Measurements from ENCODE around the gene WNT2B. TPM values are rescaled to one million over a fixed set of nuclear protein-coding genes. Genes with fewer than 3 reads are reported as not detected.
"Not testable (repeated sequence)": the region's sequence is repeated elsewhere in the genome, so short reads cannot be mapped to it uniquely, and the experiment has no call there.

Gene WNT2B
- total RNA-seq (2014; rRNA removed; shearing (Covaris generic); ENCODE audit: low replicate concordance): 11.0 and 12.0 TPM in 2 replicates

- Histone ChIP-seq H3K4me3 (peak within 1 kb of the TSS; percentile 59), H3K27me3 (no peaks in the 10 kb centered on the region), H3K9me3 (no peaks in the 10 kb centered on the region), H3K36me3 (no peaks in the 10 kb centered on the region; the same call in 1 of the 2 replicates)
- peak; percentile 56 for DNase-seq
Measured at GRCh38 chr1:112508278-112509004, at the start of gene WNT2B. Gene WNT2B (plus strand): TSS chr1:112508965. CDS start chr1:112509263, 298 bp downstream.

GRCh38 chr1:112460615-112461014 is 48.1 kb upstream of the WNT2B start:
- Histone ChIP-seq H3K4me3 (no peak overlapping the region), H3K9me3 (no peaks in the 10 kb centered on the region), H3K36me3 (peaks cover 34% of the 10 kb centered on the region), H3K27me3 (no peaks in the 10 kb centered on the region)
- DNase-seq: no peak

- H3K36me3 ChIP-seq: peaks cover 28% of the 10 kb centered on the region
- H3K27me3 ChIP-seq: no peaks in the 10 kb centered on the region
- DNase-seq: no peak
- no peaks in the 10 kb centered on the region for H3K9me3 ChIP-seq
- H3K4me3 ChIP-seq: no peak overlapping the region
Measured at GRCh38 chr1:112461200-112461871, 47.4 kb upstream of the WNT2B start.

GRCh38 chr1:112462953-112463279 is 45.8 kb upstream of the WNT2B start:
- Histone ChIP-seq H3K9me3 (no peaks in the 10 kb centered on the region), H3K36me3 (peaks cover 21% of the 10 kb centered on the region), H3K4me3 (no peak overlapping the region), H3K27me3 (no peaks in the 10 kb centered on the region)
- DNase-seq: no peak

GRCh38 chr1:112464501-112464900 is 44.3 kb upstream of the WNT2B start:
- H3K9me3 ChIP-seq: no peaks in the 10 kb centered on the region
- no peak for DNase-seq
- no peaks in the 10 kb centered on the region for H3K27me3 ChIP-seq
- H3K4me3 ChIP-seq: no peak overlapping the region
- H3K36me3 ChIP-seq: peaks cover 5% of the 10 kb centered on the region

- Histone ChIP-seq H3K9me3 (no peaks in the 10 kb centered on the region), H3K4me3 (no peak overlapping the region), H3K27me3 (no peaks in the 10 kb centered on the region), H3K36me3 (peaks cover 4% of the 10 kb centered on the region)
- DNase-seq: no peak
Measured at GRCh38 chr1:112465122-112465521, 43.6 kb upstream of the WNT2B start.

- Histone ChIP-seq H3K36me3 (no peaks in the 10 kb centered on the region; the same call in none of the 2 replicates), H3K4me3 (peak overlapping the region; percentile 14), H3K27me3 (no peaks in the 10 kb centered on the region), H3K9me3 (no peaks in the 10 kb centered on the region)
- peak; percentile 94 for DNase-seq
Measured at GRCh38 chr1:112466078-112466660, 42.6 kb upstream of the WNT2B start.

GRCh38 chr1:112470324-112470723 is 38.4 kb upstream of the WNT2B start:
- H3K36me3 ChIP-seq, H3K27me3 ChIP-seq, DNase-seq, H3K4me3 ChIP-seq, H3K9me3 ChIP-seq: not testable (repeated sequence)

GRCh38 chr1:112470966-112471365 is 37.8 kb upstream of the WNT2B start:
- H3K36me3 ChIP-seq: no peaks in the 10 kb centered on the region
- DNase-seq: no peak
- H3K9me3 ChIP-seq: peaks cover 6% of the 10 kb centered on the region; the same call in 1 of the 2 replicates
- H3K27me3 ChIP-seq: no peaks in the 10 kb centered on the region
- H3K4me3 ChIP-seq: no peak overlapping the region

- DNase-seq: no peak
- Histone ChIP-seq H3K9me3 (peaks cover 16% of the 10 kb centered on the region), H3K27me3 (no peaks in the 10 kb centered on the region), H3K4me3 (no peak overlapping the region), H3K36me3 (no peaks in the 10 kb centered on the region)
Measured at GRCh38 chr1:112472142-112472541, 36.6 kb upstream of the WNT2B start.

- no peaks in the 10 kb centered on the region for H3K36me3 ChIP-seq
- no peak overlapping the region for H3K4me3 ChIP-seq
- no peak for DNase-seq
- no peaks in the 10 kb centered on the region; the same call in 1 of the 2 replicates for H3K27me3 ChIP-seq
- peaks cover 49% of the 10 kb centered on the region for H3K9me3 ChIP-seq
Measured at GRCh38 chr1:112477550-112477949, 31.2 kb upstream of the WNT2B start.

- Histone ChIP-seq H3K27me3 (no peaks in the 10 kb centered on the region; the same call in 1 of the 2 replicates), H3K9me3 (peaks cover 51% of the 10 kb centered on the region), H3K4me3 (no peak overlapping the region), H3K36me3 (no peaks in the 10 kb centered on the region)
- no peak for DNase-seq
Measured at GRCh38 chr1:112478314-112478713, 30.5 kb upstream of the WNT2B start.

- not testable (repeated sequence) for DNase-seq
Measured at GRCh38 chr1:112486063-112486462, 22.7 kb upstream of the WNT2B start.

GRCh38 chr1:112487686-112488085 is 21.1 kb upstream of the WNT2B start:
- H3K9me3 ChIP-seq, H3K4me3 ChIP-seq, DNase-seq, H3K27me3 ChIP-seq, H3K36me3 ChIP-seq: not testable (repeated sequence)

More at GRCh38 chr1:112486063-112486462, 22.7 kb upstream of the WNT2B start:
- not testable (repeated sequence) for H3K36me3 ChIP-seq, H3K27me3 ChIP-seq, H3K9me3 ChIP-seq, H3K4me3 ChIP-seq

GRCh38 chr1:112488141-112488540 is 20.6 kb upstream of the WNT2B start:
- no peaks in the 10 kb centered on the region for H3K9me3 ChIP-seq
- no peaks in the 10 kb centered on the region for H3K36me3 ChIP-seq
- H3K4me3 ChIP-seq: no peak overlapping the region
- no peak for DNase-seq
- H3K27me3 ChIP-seq: no peaks in the 10 kb centered on the region; the same call in 1 of the 2 replicates

GRCh38 chr1:112492076-112492475 is 16.7 kb upstream of the WNT2B start:
- no peaks in the 10 kb centered on the region for H3K36me3 ChIP-seq
- DNase-seq: no peak
- no peaks in the 10 kb centered on the region for H3K9me3 ChIP-seq
- H3K4me3 ChIP-seq: no peak overlapping the region
- H3K27me3 ChIP-seq: no peaks in the 10 kb centered on the region

- Histone ChIP-seq H3K4me3 (no peak overlapping the region), H3K9me3 (no peaks in the 10 kb centered on the region), H3K36me3 (no peaks in the 10 kb centered on the region), H3K27me3 (no peaks in the 10 kb centered on the region)
- no peak for DNase-seq
Measured at GRCh38 chr1:112493351-112493750, 15.4 kb upstream of the WNT2B start.

Data from MG63 (cell line).